Tibial nerve (tissue), 4 donors: ENCODE results near the gene OXLD1.

Experiments used
- EP300 ChIP-seq, 2 donors: sonication (generic); formaldehyde crosslinking; IDR thresholded peaks; one replicate each; pipeline ENCODE4 v1.6.1; 2017; ENCODE audit warnings: antibody characterized with exemption in 2 of 2, mild to moderate bottlenecking in 1 of 2
- POLR2A ChIP-seq, 2 donors: fragments of 450-650 bp; IDR thresholded peaks; one replicate each; pipeline ENCODE4 v1.6.1; 2017; ENCODE audit warnings: antibody characterized with exemption in 2 of 2, mild to moderate bottlenecking in 2 of 2, moderate library complexity in 2 of 2
- TF ChIP-seq, protein P1 (sequence below), 5 experiments: fragments of 200-600 bp in 3 of 5; fragments of 450-650 bp in 2 of 5; sonication (generic) in 3 of 5; IDR thresholded peaks; one replicate each; pipeline ENCODE4 v1.5.1; 2016 to 2019; ENCODE audit warnings: antibody characterized with exemption in 5 of 5, mild to moderate bottlenecking in 3 of 5, moderate library complexity in 2 of 5

DNA sequence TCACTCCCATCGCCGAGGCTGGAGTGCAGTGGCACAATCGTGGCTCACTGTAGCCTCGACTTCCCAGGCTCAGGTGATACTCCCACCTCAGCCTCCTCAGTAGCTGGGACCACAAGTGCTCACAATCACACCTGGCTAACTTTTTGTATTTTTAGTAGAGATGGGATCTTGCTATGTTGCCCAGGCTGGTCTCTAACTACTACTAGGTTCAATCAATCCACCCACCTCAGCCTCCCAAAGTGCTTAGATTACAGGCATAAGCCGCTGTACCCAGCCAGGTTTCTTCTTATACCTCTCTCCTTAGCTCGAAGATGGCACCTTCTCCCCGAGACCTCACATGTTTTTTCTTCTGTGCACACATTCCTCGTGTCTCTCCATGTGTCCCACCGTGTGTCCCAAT lies 26.4 kb downstream of the OXLD1 start:
- TF ChIP-seq, protein P1, sequence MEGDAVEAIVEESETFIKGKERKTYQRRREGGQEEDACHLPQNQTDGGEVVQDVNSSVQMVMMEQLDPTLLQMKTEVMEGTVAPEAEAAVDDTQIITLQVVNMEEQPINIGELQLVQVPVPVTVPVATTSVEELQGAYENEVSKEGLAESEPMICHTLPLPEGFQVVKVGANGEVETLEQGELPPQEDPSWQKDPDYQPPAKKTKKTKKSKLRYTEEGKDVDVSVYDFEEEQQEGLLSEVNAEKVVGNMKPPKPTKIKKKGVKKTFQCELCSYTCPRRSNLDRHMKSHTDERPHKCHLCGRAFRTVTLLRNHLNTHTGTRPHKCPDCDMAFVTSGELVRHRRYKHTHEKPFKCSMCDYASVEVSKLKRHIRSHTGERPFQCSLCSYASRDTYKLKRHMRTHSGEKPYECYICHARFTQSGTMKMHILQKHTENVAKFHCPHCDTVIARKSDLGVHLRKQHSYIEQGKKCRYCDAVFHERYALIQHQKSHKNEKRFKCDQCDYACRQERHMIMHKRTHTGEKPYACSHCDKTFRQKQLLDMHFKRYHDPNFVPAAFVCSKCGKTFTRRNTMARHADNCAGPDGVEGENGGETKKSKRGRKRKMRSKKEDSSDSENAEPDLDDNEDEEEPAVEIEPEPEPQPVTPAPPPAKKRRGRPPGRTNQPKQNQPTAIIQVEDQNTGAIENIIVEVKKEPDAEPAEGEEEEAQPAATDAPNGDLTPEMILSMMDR (IDR thresholded peaks at IDR 0.05) = no peak
- TF ChIP-seq EP300 (IDR thresholded peaks at IDR 0.05) (no peak), POLR2A (IDR thresholded peaks at IDR 0.05) (no peak)
